ENCODE measurements around the gene CCDC12.

DNA sequence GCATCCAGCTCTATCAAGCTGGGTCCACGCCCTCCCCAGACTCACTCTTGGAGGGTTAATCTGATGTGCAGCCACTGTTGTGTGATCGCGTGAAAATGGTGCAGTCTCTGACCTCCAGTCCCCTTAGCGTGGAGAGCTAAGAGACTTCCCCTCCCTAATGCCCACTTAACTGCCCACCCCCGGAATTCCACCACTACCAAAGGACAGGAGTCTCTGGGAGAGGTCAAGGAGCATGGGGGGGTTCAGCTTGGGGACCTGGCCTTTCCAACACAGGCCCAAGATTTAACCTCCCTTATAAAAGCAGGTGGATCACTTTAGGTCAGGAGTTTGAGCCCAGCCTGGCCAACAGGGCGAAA, 48.8 kb downstream of the CCDC12 start:
- TF ChIP-seq ZNF274 (IDR thresholded peaks at IDR 0.05; ENCODE audit: low read depth, low read length) (no peak), SUZ12 (IDR thresholded peaks at IDR 0.05; ENCODE audit: extremely low read depth, insufficient read depth, insufficient read length) (no peak)

Data from NT2/D1 (cell line).